ENCODE measurements around the gene AQP5.

AQP5 gene

DNA sequence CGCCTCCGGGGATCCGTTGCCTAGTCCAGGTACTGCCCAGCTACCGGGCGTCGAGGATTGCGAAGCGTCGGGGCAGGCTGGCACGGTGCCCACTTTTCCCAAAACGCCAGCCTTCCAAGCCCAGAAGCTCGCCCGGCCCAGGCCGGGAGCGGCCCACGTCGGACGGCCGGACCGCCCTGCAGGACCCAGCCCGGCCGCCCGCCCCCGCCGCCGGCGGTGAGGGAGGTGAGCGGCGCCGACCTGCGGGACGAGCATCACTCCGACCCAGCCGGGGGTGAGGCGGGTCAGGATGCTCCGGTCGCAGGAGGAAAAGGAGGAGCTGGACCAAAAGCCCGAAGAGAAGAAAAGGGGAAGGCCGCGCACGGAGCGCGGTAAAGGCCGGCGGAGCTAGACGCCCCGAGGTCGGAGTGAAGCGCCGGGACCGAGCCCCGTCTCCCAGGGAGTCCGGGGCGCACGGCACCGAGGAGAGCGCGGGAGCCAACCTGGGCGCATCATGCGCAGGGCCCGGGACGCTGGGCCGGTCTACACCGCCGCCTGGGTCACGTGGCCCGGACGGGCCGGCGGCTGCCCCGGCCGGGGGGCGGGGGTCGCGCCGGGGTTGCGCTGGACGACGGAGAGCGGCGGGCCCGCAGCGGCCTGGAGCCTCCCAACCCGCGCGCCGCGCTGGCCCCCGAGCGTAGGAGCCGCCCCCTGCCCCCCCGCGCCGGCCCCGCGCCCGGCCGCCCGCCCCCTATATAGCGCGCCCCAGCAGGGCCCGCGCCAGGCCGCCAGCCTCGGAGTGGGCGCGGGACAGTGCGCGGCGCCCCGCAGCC, at the start of gene AQP5:
TSS of gene AQP5 (plus strand) at position 762 of the 812 bp plus-strand sequence. CDS start 146 bp downstream, outside the sequence.
- no peak for DNase-seq (ENCODE audit: low read depth)

DNA sequence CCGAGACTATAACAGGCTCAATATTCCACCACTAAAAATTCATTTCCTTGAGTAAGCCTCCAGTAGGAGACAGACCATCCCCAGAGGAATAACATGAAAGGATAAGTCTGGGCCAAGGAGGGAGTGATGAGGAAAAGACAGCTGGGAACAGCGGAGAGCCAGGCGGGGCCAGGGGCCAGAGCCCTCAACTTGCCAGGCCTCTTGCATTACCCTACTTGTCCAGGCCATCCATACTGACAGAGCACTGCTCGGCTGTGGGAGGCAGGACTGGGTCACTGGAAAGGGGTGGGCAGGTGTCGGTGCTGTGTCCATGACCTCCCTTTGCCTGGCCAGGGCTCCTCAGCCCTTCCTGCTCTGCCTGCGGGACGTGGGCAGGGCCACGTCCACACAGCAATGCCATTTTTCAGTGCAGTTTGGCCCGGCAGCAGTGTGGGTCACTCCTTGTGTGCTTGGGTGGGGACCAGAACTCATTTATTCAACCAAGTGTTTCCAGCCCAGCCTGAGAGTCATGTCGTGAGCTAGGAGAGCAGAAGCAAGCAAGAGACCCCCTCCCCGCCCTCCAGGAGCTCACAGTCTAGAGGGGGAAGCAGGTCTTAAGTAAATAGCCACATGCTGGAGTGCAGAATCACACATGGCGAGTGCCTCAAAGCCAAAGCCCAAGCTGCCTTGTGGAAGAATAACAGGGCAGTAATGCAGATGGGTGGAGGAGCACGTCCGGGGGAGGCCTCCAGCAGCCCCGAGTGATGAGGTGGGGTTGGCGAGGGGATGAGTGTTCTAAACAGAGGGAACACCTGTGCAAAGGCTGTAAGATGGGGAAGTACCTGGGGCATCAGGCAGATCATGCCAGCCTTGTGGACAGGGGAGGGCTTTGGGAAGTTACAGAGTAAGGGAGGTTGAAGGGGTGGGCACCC, 49.1 kb upstream of the AQP5 start:
- DNase-seq (ENCODE audit: low read depth): no peak

DNA sequence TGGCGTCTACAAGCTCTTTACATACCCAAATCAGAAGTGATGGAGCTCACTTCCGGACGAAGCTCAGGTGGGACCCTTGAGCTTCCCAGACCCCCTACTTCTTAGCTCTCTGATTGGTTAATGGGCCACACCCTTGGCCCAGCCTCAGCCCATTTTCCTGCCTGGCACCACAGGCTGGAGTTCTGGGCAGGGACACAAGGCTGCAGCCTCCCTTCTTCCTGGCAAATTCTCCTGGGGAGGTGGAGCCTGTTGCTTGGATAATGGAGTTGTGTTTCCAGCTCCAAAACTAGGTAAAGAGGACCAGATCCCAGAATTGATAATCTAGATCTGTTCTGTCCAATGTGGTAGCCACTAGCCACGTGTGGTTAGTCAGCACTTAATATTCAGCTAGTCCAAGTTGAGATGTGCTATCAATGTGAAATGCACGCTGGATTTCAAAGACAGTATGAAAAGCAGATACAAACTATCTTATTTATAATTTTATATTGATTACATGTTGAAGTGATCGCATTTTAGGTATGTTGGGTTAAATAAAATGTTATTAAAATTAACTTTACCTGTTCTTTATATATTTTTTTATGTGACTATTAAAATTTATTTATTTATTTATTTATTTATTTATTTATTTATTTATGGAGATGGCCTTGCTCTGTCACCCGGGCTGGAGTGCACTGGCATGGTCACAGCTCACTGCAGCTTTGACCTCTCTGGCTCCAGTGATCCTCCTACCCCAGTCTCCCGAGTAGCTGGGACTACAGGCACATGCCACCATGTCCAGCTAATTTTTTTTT, 45.3 kb upstream of the AQP5 start:
- DNase-seq (ENCODE audit: low read depth): no peak

DNA sequence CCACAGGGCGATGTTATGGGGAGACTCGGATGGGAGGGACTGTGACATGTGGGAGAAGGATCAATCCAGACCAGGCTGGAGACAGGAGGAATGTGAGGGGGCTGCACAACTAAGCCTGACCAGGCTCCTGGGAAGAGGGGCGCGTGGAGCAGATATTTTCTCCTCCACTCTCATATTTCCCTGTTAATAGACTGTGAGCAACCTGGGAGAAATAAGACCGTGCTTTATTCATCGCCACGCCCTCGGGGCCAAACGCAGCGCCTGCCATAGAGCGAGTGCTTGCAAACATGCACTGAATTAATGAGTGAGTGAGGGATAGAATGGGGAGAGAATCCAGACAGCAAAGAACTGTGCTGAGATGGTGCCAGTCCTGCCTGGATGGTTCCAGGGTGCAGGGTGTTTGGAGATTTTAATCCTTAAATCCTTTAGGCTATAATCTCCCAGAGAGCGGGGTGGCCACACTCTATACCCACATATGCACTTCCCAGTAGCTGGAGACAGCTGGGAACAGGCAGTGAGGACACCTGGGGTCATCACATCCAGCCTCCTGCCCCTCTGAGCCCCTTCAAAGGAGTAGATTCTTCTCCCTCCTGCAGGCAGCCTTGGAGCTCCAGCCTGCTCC, 44.4 kb upstream of the AQP5 start:
- no peak for DNase-seq (ENCODE audit: low read depth)

DNA sequence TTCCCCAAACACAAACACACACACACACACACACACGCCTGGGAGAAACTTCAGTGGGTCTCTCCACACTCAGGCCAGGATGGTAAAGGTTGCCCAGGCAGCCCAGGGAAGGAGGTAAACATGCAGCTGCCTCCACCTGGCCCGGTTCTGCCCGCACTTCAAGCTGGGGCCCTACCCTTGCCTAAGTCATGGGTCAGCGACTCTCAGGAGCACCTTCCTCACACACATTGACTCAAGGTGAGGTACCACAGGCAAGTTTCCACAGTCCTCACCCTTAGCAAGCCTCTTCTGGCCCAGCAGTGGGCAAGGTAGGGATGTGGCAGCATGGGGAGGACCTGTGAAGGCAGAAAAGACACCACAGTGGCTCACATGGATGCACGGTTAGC, 43.9 kb upstream of the AQP5 start:
- no peak for DNase-seq (ENCODE audit: low read depth)

DNA sequence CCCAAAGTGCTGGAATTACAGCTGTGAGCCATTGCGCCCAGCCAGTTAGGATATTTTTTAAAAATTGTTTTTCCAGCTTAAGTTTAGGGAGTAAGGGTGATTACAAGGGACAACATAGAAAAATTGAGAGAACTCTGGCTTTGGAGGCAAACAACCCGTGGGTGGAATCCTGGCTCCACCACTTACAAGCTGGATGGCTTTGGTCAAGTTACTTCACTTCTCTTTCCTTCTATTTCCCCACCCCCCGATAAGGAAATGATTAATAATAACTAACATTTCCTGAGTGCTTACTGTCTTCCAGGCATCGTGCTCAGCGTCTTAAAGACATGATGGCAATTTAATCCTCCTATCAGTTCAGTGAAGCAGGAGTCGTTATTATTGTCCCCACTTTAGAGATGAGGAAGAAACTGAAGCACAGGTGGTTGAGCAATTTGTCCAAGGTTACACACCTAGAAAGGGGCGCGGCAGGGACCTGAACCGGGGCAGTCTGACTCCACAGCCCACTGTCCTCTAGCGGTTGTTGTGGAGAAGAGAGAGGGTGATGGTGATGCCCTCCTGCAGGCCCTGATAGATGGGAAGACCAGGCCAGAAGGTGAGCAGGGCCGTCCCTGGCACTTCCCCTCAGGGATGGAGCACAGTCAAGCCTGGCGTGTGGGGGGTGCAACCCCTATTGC, 41.3 kb upstream of the AQP5 start:
- DNase-seq (ENCODE audit: low read depth): no peak

DNA sequence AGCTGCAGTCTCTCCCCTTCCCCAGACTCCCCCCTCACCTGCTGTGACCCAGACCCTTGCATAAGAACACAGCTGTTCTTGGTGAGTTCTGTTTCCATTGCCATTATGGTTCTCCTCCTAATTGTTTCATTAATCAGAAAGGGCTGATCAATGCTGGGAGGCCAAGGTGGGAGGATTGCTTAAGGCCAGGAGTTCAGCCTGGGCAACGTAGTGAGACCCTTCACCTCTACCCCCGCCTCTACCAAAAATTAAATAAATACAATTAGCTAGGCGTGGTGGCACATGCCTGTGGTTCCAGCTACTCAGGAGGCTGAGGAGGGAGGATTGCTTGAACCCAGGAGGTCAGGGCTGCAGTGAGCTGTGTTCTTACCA, 40.8 kb upstream of the AQP5 start:
- no peak for DNase-seq (ENCODE audit: low read depth)

DNA sequence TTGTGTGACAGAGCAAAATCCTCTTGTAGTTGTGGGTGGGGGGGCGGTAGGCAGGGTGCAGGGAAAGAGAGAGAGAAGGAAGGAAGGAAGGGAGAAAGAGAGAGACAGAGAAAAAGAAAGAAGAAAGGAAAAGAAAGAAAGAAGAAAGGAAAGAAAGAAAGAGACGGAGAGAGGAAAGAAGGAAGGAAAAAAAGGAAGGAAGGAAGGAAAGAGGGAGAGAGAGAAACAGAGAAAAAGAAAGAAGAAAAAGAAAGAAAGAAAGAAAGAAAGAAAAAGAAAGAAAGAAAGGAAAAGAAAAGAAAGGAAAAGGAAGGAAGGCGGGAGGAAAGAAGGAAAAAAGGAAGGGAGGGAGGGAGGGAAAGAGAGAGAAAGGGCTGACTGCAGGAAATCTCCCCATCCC, 40.4 kb upstream of the AQP5 start:
- no peak for DNase-seq (ENCODE audit: low read depth)

DNA sequence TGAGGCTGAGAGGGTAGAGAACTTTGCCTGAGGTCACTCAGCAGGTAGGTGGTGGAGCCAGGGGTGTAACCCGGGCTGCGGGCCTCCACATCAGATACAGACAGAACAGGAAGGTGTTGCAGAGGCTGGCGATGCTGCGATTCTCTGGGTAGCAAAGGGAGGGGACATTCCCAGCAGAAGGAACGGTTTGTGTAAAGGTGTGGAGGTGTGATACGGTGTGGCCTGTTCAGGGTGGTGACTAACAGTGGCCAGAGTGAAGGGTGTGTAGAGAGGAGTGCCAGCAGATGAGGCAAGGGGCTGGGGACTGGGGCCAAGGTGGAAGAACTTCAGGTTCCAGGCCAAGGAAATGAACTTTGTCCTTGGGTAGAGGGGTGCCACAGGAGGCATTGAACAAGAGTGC, 39.7 kb upstream of the AQP5 start:
- no peak for DNase-seq (ENCODE audit: low read depth)

DNA sequence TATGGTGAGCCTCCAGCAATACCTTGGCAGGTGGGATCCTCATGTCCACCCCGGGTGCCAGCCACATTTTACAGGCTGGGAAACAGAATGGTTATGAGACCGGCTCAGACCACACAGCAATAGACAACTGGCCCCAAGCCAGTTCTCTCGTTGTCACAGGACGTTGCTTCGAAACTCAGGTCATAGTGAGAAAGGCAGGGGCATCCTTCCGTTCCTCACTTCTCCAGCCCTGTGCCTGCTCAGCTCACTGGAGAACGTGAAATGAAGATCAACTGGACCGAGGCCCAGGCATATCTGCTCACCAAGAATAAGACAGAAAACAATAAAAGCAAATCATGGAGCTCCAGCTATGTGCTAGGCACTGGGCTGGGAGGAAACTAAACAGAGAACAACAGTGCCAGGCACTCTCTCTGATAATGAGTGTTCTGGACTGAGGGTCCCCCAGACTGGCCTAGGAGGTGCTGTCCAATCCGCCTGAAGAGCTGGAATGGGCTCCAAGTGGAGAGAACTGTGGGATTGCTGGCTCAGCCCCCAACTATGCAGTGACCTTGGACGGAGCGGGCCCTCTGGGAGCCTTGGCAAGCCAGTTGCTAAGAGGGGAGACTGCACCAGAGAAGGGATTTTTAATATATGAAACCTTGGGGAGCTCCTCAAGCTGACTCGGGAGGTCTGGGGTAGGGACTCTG, 39.2 kb upstream of the AQP5 start:
- DNase-seq (ENCODE audit: low read depth): no peak

DNA sequence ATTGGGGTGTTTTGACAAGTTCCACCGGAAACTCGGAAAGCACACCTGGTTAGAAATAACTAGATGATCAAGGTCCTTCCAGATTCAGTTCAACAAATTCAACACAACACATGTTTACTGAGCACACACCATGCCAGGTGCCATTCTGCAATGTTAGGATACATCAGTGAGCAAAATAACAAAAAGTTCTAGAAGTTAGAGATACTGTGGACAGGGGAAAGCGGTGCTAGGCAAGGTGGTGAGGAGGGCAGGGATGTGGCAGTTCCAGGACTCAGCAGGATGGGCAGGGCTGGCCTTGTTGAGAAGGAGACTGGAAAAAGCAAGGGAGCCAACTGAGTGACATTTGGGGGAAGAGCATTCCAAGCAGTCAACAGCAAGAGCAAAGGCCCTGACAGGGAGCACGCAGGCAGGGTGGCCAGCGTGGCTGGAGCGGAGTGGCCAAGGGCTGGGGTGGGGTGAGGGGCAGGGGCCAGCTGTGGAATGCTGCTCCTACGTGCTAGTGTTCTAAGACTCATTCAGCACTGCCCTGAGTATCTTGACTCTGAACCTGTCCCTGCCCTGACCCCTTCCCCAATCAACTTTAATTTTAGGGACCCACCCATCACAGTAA, 38.5 kb upstream of the AQP5 start:
- no peak for DNase-seq (ENCODE audit: low read depth)

DNA sequence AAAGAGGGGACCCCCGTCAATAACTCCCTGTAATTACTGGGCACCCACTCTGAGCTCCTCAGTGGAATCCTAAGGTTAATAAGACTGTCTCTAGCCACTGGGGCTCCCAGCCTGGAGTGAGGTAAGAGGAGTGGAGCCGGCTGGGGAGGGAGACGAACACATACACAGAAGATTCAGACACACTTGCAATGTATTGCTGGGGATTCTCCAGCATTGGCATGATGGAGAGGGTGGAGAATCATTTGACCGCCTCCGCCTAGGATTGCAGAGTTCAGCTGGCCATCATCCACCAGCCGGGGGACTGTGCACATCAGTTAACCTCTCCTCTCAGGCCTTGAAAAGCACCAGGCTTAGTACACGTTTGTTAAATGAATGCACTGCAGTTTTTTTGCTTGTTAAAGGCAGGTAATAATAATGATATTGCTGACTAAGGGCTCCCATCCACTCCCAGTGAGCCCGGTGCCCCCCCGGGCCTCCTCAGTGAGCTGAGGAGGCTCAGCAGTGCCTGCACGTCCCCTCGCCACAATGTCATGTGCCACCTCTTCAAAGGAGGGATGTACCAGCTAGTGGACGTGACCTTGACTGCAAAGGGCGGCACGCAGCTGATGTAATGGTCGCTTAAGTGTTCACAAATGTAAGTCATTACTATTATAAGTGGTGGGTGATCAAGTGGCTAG, 37.7 kb upstream of the AQP5 start:
- no peak for DNase-seq (ENCODE audit: low read depth)

DNA sequence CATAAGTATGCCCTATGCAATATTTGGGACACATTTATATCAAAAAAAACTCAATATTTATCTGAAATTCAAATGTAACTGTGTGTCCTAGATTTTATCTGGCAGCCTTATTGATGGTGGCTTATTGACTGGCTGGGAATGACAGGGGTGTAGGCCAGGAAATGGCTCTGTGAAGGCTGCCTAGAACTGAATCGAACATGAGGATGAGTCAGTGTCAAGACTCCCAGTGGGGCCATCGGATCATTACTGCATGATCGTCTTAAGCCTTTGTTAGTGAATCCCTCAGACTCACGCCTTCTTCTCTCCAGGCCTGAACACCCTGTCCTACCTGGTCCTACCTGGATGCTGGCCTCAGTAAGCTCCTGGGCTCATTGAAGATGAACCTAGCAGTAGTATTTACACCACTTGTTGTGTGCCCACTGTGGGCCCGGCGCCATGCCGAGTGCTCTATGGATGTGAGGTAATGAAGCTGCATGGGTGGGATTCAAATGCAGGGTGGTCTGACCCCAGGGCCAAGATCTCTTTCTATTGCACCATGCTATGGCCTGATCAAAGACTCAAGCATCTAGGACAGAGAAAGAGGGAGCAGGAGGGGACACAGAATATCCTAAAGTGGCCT, 36.9 kb upstream of the AQP5 start:
- DNase-seq (ENCODE audit: low read depth): no peak

DNA sequence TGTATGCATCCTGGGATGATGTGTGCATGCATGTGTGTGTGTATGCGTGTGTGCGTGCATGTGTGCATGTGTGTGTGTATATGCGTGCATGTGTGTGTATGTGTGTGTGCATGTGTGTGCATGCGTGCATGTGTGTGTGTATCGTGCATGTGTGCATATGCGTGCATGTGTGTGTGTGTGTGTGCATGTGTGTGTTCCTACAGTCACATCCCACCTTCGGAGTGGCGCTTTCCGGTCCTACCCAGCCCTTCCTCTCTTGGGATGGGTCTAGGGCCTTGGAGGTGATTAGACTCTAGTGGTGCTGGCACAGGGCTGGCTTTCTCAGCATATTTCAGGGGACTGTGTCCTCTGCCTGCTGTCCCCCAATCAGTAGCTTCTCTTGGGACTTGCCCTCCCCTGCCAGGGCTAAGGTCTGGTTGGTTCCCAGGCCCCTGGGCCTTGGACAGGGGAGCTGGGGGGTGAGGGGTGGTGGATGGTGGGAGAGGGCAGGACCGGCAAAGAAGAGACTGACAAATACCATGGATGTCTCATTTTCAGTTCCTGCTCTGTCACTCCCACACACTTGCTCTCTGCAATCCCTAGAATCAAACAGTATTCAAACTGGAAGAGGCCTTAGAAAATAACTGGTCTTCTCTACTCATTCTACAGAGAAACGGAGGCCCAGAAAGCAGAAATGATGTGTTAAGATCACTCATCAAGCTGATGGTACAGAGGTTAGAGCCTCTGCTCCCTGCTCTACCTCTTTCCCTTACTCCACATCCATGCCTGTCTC, 36.1 kb upstream of the AQP5 start:
- DNase-seq (ENCODE audit: low read depth): no peak

DNA sequence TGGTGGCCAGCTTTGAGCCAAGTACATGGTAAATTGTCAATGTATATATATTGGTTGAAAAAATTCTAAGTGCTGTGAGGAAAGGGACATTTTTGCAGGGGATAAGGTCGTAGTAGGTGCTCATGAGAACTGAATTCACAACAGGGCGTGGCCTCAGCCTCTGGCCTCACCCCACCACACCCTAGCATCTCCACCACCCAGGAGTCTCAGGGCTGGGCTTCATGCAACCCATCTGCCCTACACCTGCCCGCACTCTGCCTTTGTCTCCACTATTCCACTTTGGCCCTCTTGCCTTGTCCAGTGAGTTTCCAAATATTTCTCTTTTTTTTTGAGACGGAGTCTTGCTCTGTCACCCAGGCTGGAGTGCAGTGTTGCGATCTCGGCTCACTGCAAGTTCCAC, 33.2 kb upstream of the AQP5 start:
- no peak for DNase-seq (ENCODE audit: low read depth)

DNA sequence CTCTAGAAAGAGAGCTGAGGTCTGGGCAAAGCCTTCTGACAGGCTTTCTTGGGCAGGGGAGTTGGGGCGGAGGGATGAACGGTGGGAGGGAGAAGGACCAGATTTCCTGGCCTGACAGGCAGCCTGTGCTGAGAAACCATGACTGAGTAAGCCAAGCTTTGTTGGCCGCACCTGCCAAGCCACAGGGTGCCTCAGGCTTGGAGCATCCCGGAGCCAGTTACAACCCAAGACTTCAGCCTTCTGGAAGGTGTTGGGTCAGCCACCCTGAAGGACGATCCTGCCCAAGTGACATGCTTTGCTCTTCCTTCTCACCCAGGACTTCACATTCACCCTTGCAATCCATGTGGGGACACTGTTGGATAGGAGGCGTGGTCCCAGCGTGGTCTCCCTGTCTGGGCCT, 32.1 kb upstream of the AQP5 start:
- no peak for DNase-seq (ENCODE audit: low read depth)

DNA sequence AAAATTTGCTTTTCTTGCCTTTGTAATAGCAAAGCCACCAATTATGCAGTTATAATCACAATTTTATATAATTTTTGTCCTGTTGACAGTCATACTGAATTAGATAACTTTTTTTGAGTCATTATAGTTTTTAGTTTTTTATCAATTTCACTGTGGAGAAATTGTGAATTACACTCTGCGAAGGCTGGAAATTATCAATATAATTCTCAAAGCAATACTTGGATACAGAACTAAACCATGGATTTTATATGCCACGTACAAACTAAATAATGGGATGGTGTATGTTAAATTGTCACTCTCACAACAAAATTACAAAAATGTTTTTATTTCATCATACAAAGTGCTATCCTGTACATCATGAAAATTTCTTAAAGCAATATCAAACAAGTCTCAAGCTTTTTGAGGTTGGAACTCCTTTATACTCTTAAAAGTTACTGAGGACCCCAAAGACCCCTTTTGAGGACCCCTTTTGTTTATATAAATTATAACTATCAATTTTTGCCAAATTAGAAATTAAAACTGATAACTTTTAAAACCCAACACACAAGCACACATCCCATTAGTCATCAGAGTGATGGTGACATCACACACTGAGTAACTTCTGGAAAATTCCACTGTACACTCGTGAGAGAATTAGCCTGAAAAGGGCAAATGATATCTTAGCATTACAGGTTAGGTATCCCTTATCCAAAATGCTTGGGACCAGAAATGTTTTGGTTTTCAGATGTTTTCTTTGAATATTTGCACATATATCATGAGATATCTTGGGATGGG, 31.0 kb upstream of the AQP5 start:
- no peak for DNase-seq (ENCODE audit: low read depth)

DNA sequence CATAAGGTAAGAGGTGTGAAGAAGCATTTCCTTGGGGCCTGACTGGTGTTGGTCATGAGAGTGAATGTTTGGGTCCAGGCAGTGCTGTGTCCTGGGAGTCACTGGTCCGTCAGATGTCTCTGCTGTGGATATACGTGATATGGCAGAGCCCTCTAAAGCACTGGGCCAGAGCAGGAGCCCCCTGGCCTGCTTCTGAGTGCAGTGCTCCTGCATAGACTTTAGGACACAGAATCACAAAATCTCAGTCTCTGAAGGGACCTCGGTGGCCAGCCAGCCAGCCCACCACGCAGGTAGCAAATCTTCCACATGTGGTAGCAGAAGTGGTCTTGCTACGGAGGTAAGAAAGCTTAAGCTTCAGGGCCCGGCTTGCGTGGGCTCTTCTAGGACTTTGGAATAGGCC, 29.6 kb upstream of the AQP5 start:
- DNase-seq (ENCODE audit: low read depth): no peak

Data from fibroblast of the conjunctiva (primary cell).